ENCODE data around the gene IGLL5.

Gene IGLL5

GRCh38 chr22:22937894-22938480 lies 50.4 kb downstream of the IGLL5 start:
- Histone ChIP-seq H3K79me2 (no peaks in the 10 kb centered on the region), H3K4me3 (ENCODE audit: low read depth, low read length) (no peak overlapping the region), H3K9me3 (ENCODE audit: control insufficient read depth, low read length) (no peaks in the 10 kb centered on the region), H3K36me3 (ENCODE audit: control insufficient read depth, insufficient read depth, low read length) (no peaks in the 10 kb centered on the region), H3K9ac (no peak overlapping the region), H3K4me2 (ENCODE audit: low read length) (no peak overlapping the region), H3K27me3 (ENCODE audit: control insufficient read depth, insufficient read depth, low read length) (no peaks in the 10 kb centered on the region), H3K27ac (no peak overlapping the region), H2AFZ (no peak overlapping the region), H3K4me1 (no peaks in the 10 kb centered on the region)
- TF ChIP-seq CTCF (IDR thresholded peaks at IDR 0.05): no peak

- Histone ChIP-seq H3K4me3 (ENCODE audit: low read depth, low read length) (no peak overlapping the region), H3K27me3 (ENCODE audit: control insufficient read depth, insufficient read depth, low read length) (no peaks in the 10 kb centered on the region), H3K9me3 (ENCODE audit: control insufficient read depth, low read length) (no peaks in the 10 kb centered on the region), H3K27ac (no peak overlapping the region), H2AFZ (no peak overlapping the region), H3K4me2 (ENCODE audit: low read length) (no peak overlapping the region), H3K4me1 (no peaks in the 10 kb centered on the region), H3K79me2 (no peaks in the 10 kb centered on the region), H3K36me3 (ENCODE audit: control insufficient read depth, insufficient read depth, low read length) (no peaks in the 10 kb centered on the region), H3K9ac (no peak overlapping the region)
- no peak for TF ChIP-seq CTCF (IDR thresholded peaks at IDR 0.05)
Observed at GRCh38 chr22:22938672-22939587, 51.3 kb downstream of the IGLL5 start.

GRCh38 chr22:22939588-22940368 lies 52.2 kb downstream of the IGLL5 start:
- TF ChIP-seq CTCF (IDR thresholded peaks at IDR 0.05): no peak
- no peaks in the 10 kb centered on the region for H3K27me3 ChIP-seq (ENCODE audit: control insufficient read depth, insufficient read depth, low read length)
- H3K9me3 ChIP-seq (ENCODE audit: control insufficient read depth, low read length): no peaks in the 10 kb centered on the region
- H3K4me1 ChIP-seq: no peaks in the 10 kb centered on the region
- H3K36me3 ChIP-seq (ENCODE audit: control insufficient read depth, insufficient read depth, low read length): no peaks in the 10 kb centered on the region
- H3K9ac ChIP-seq: no peak overlapping the region
- no peak overlapping the region for H3K27ac ChIP-seq
- no peak overlapping the region for H3K4me2 ChIP-seq (ENCODE audit: low read length)
- H3K4me3 ChIP-seq (ENCODE audit: low read depth, low read length): no peak overlapping the region
- H2AFZ ChIP-seq: no peak overlapping the region
- no peaks in the 10 kb centered on the region for H3K79me2 ChIP-seq

- H3K9me3 ChIP-seq (ENCODE audit: control insufficient read depth, low read length): no peaks in the 10 kb centered on the region
- H3K27me3 ChIP-seq (ENCODE audit: control insufficient read depth, insufficient read depth, low read length): no peaks in the 10 kb centered on the region
- H3K4me2 ChIP-seq (ENCODE audit: low read length): no peak overlapping the region
- no peak overlapping the region for H3K9ac ChIP-seq
- H2AFZ ChIP-seq: no peak overlapping the region
- H3K27ac ChIP-seq: no peak overlapping the region
- TF ChIP-seq CTCF (IDR thresholded peaks at IDR 0.05): no peak
- H3K36me3 ChIP-seq (ENCODE audit: control insufficient read depth, insufficient read depth, low read length): no peaks in the 10 kb centered on the region
- no peaks in the 10 kb centered on the region for H3K79me2 ChIP-seq
- H3K4me1 ChIP-seq: no peaks in the 10 kb centered on the region
- no peak overlapping the region for H3K4me3 ChIP-seq (ENCODE audit: low read depth, low read length)
Observed at GRCh38 chr22:22940961-22941605, 53.5 kb downstream of the IGLL5 start.

Data from parathyroid adenoma (tissue), 2 donors.